ENCODE results near the gene DNAJC12. TPM values are rescaled to one million over a fixed set of nuclear protein-coding genes. Genes with fewer than 3 reads are reported as not detected.

DNAJC12 gene
- 12.8 and 13.0 TPM in 2 replicates for total RNA-seq (2014; rRNA removed; shearing (Covaris generic))
- total RNA-seq (2022): 18.9 and 19.4 TPM in 2 replicates
- percentile 54 among the genes with signal in this experiment for Bru-seq, nascent RNA
- BruChase-seq, experiment 1, labeled RNA remaining after a 6-hour chase: percentile 46 among the genes with signal in this experiment
- percentile 46 among the genes with signal in this experiment for BruChase-seq, experiment 2, labeled RNA remaining after a 2-hour chase
- long read RNA-seq, transcript DNAJC12-201 (5 exons, 1,201 nt): major isoform, 18 of 22 reads
- long read RNA-seq, partial matches to known transcripts: 1 of 22 reads
- long read RNA-seq, other reads (novel, unspliced or antisense): 2 of 22 reads

GRCh38 chr10:67837541-67838314 lies at the start of gene DNAJC12:
TSS of gene DNAJC12 (minus strand) at chr10:67838188. CDS start at chr10:67838011, 177 bp downstream.
- Histone ChIP-seq H3K4me3 (ENCODE audit: low read depth, low read length, poor library complexity, severe bottlenecking) (peak within 1 kb of the TSS; percentile 66), H3K9me2 (ENCODE audit: insufficient read depth, low read length) (no peaks in the 10 kb centered on the region), H3K4me1 (ENCODE audit: insufficient read depth, low read length, poor library complexity, severe bottlenecking) (no peaks in the 10 kb centered on the region), H3K36me3 (ENCODE audit: insufficient read depth, low read length) (no peaks in the 10 kb centered on the region), H3K27ac (ENCODE audit: low read depth, low read length, poor library complexity, severe bottlenecking) (peak within 1 kb of the TSS; percentile 4), H3K4me2 (ENCODE audit: low read length) (peak within 1 kb of the TSS; percentile 63), H4K20me1 (ENCODE audit: insufficient read depth, low read length) (no peaks in the 10 kb centered on the region), H3K9me3 (ENCODE audit: low read length) (no peaks in the 10 kb centered on the region), H3K79me2 (ENCODE audit: insufficient read depth, low read depth, low read length) (peaks cover 27% of the 10 kb centered on the region), H2AFZ (ENCODE audit: low read length) (peak within 1 kb of the TSS; percentile 29; the same call in 1 of the 2 replicates)
- 0 out of 2 replicates have a peak, but pooled peaks have one; percentile 21 for TF ChIP-seq CTCF (conservative IDR thresholded peaks at IDR 0.05; ENCODE audit: low read length)
- TF ChIP-seq EZH2phosphoT487 (IDR thresholded peaks at IDR 0.05; ENCODE audit: borderline replicate concordance, low read depth, low read length): no peak
- POLR2A ChIA-PET: interaction anchor here (0.5 to 3.3 kb wide), 17 partner anchors 9 to 1544 kb away, joined by 3 to 21 read pairs (median 4); no protein-coding TSS in a partner anchor
- BruUV-seq (replicated peaks): TSS peak; percentile 92
- intact Hi-C loops (cut with micrococcal nuclease; ENCODE audit: unreplicated experiment): loop anchor here (5.0 kb wide), 1 partner anchor 50 kb away; no protein-coding TSS in a partner anchor
- peak; percentile 79 for DNase-seq (ENCODE audit: low spot score)
- CTCF ChIA-PET (ENCODE audit: unreplicated experiment): interaction anchor here (0.5 to 1.3 kb wide), 3 partner anchors 14 to 17 kb away, joined by 3 to 5 read pairs (median 3); no protein-coding TSS in a partner anchor

- Histone ChIP-seq H3K27ac (ENCODE audit: low read depth, low read length, poor library complexity, severe bottlenecking) (peak overlapping the region; percentile 75), H3K4me2 (ENCODE audit: low read length) (peak overlapping the region; percentile 72), H3K4me1 (ENCODE audit: insufficient read depth, low read length, poor library complexity, severe bottlenecking) (peaks cover 17% of the 10 kb centered on the region), H4K20me1 (ENCODE audit: insufficient read depth, low read length) (peaks cover 14% of the 10 kb centered on the region; the same call in 1 of the 2 replicates), H3K36me3 (ENCODE audit: insufficient read depth, low read length) (peaks cover 34% of the 10 kb centered on the region), H3K9me3 (ENCODE audit: low read length) (no peaks in the 10 kb centered on the region), H3K4me3 (ENCODE audit: low read depth, low read length, poor library complexity, severe bottlenecking) (peak overlapping the region; percentile 78), H3K9me2 (ENCODE audit: insufficient read depth, low read length) (no peaks in the 10 kb centered on the region), H3K79me2 (ENCODE audit: insufficient read depth, low read depth, low read length) (peaks cover 49% of the 10 kb centered on the region), H2AFZ (ENCODE audit: low read length) (peak overlapping the region; percentile 26; the same call in 1 of the 2 replicates)
- intact Hi-C loops (cut with micrococcal nuclease; ENCODE audit: unreplicated experiment): loop anchor here (1.0 to 10.0 kb wide), 5 partner anchors 30 to 447 kb away; partner anchors contain the start of genes HERC4, HNRNPH3 and PBLD
- BruUV-seq (replicated peaks): no TSS peak
- ChIA-PET POLR2A (interaction anchor here (0.6 to 2.0 kb wide), 22 partner anchors 11 to 1974 kb away, joined by 3 to 16 read pairs (median 4); partner anchors contain the start of genes HNRNPH3 and PBLD), CTCF (ENCODE audit: unreplicated experiment) (interaction anchor here (0.6 to 0.7 kb wide), 2 partner anchors 96 to 271 kb away, joined by 3 to 6 read pairs; no protein-coding TSS in a partner anchor)
- peak; percentile 87 for DNase-seq (ENCODE audit: low spot score)
- TF ChIP-seq EZH2phosphoT487 (IDR thresholded peaks at IDR 0.05; ENCODE audit: borderline replicate concordance, low read depth, low read length): no peak
- TF ChIP-seq CTCF (conservative IDR thresholded peaks at IDR 0.05; ENCODE audit: low read length): 0 out of 2 replicates have a peak, but pooled peaks have one; percentile 7
Observed at GRCh38 chr10:67884842-67885670, 47.1 kb upstream of the DNAJC12 start.

All from OCI-LY7 (cell line).